Measurements from ENCODE around the gene PHAF1. TPM values are rescaled to one million over a fixed set of nuclear protein-coding genes. Genes with fewer than 3 reads are reported as not detected.

The PHAF1 gene
- total and polyA plus RNA-seq, 9 of the 15 experiments (the other 6 are each of a cell fraction or from before 2014, with no cell fraction given) = 5.1 to 25.4 (median 13.8) TPM

- TF ChIP-seq CBFA2T2 (conservative IDR thresholded peaks at IDR 0.05) (no peak), POLR2G (IDR thresholded peaks at IDR 0.05; ENCODE audit: low read depth, low read length) (peak; percentile 54), BCOR (IDR thresholded peaks at IDR 0.05) (peak; percentile 20; the same call in 1 of the 2 replicates), ZBTB33 (CRISPR knock-in tag; IDR thresholded peaks at IDR 0.05) (peak; percentile 99), UBTF (IDR thresholded peaks at IDR 0.05; ENCODE audit: borderline replicate concordance in 1 of 2, low read depth in 2 of 2, low read length in 2 of 2) (no peak), HNRNPL (IDR thresholded peaks at IDR 0.05; ENCODE audit: low read depth, low read length) (peak; percentile 68; the same call in 1 of the 2 replicates), RBM14 (IDR thresholded peaks at IDR 0.05; ENCODE audit: borderline replicate concordance, insufficient read depth, low read depth, low read length) (peak; percentile 57; the same call in 1 of the 2 replicates), ATF3 (IDR thresholded peaks at IDR 0.05) (peak; percentile 49; the same call in 1 of the 2 replicates), ATF3 (CRISPR knock-in tag; conservative IDR thresholded peaks at IDR 0.05) (no peak), PRPF4 (IDR thresholded peaks at IDR 0.05; ENCODE audit: insufficient read depth, low read depth, low read length, poor library complexity, severe bottlenecking) (peak; percentile 64)
These were observed 55.7 kb downstream of the PHAF1 start (continued) for GRCh38 chr16:67165121-67166078.

Data from K562 (cell line).